NCI-H2171 treated with DMSO at 0.1 percent for 48 hours (cell line): ENCODE data around the gene RNF208.

Experiments used
- DNase-seq: peaks from one replicate; lab custom pipeline; 2025; lab: John Stamatoyannopoulos, UW

RNF208 gene

DNA sequence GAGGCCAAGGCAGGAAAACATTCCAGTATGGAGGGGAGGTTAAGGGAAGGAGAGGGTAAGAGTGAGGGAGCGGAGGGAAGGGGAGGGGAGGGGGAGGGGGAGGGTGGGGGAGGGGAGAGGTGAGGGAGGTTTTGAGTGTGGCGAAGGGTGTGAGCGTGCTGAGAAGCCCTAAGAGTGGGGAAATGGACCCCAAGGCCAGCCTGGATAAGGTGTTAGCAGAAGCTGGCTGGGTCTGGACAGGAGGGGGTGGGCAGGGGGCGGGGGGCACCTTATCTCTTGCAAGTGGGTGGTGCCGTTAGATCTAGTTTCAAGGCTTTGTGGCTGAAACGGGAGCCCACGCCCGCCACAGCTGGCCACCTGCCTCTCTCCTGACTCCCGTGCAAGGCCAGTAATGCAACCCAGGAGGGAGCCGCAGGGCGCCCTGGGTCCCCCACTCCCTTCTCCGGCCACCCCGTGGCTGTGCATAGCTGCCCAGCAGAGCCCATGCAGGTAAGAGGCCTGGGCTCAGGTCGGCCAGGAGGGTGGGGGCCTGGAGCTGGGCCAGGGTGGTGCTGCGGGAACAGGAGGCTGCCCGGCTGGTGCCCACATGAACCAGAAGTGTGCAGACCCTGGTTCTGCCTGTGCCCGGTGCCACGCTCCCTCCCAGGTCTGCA is 5.9 kb upstream of the RNF208 start:
- DNase-seq = no peak

DNA sequence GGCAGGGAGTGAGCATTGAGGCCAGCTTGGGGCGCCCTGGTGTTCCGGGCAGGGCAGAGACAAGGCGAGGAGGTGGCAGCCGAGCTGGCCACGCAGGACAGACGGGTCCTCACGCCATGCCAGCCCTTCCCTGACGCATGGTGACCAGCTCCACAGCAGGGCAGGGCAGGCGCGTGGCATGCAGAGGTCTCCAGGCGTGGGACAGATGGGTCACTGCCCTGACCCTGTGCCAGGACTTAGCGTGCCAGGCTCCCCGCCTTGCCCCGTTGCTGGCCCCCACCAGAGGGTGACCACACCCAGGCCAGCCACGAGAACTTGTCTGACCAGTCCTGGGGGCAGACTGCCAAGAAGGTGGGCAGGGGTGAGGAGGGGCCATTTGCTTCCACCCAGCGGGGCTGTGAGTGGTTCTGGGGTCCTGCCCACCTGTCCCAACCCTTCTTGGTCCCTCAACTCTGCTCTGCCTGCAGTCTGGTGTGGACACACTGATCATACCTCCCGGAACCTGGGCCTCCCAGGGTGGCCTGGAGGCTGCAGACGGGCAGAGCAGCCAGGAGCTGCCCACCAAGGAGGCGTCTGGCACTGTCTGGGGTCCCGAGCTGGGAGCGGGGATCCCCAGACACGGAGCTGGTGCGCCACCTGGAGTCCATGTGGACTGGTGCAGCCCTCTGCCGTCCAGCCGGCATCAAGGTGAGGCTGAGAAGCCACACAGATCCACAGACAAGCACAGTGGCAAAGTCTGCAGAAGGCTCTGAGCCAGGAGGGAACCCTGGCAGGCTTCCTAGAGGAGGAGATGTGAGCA is 5.2 kb upstream of the RNF208 start, which contains the start of gene RNF224:
RNF224 (plus strand) TSS at position 449 of the 799 bp plus-strand sequence. CDS start 834 bp downstream, outside the sequence.
- peak; percentile 83 for DNase-seq

DNA sequence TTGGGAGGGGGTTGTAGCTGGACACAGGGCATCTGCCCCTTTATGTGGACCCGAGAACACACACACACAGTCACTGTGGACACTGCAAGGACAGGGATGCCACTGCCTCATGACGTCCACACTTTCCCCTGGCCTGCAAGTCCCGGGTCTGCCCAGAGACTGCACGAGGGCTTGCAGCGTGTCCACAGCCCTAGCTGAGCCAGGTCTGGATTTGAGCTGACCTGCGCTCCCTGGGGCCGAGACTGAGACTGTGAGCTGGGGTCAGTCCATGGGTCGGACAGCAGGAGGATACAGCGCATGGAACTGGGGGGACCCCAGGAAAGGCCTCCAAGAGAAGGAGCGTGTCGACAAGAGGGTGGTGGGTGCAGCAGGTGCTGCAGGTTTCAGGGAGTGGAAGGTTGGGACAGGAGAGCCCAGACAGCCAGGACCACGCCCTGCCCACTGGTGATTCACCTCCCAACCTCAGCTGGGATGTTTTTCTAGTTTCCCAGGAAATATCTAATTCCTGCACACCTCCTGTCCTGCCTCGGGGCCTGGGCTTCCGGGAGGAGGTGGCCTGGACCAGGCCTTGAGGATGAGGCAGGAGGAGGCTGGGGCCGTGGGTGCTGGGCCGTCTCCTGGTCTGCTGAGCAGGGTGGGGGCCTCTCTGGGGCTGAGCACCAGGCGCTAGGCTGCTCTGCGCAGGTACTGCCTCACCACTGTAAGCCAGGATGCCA is 4.5 kb upstream of the RNF208 start:
- no peak for DNase-seq

DNA sequence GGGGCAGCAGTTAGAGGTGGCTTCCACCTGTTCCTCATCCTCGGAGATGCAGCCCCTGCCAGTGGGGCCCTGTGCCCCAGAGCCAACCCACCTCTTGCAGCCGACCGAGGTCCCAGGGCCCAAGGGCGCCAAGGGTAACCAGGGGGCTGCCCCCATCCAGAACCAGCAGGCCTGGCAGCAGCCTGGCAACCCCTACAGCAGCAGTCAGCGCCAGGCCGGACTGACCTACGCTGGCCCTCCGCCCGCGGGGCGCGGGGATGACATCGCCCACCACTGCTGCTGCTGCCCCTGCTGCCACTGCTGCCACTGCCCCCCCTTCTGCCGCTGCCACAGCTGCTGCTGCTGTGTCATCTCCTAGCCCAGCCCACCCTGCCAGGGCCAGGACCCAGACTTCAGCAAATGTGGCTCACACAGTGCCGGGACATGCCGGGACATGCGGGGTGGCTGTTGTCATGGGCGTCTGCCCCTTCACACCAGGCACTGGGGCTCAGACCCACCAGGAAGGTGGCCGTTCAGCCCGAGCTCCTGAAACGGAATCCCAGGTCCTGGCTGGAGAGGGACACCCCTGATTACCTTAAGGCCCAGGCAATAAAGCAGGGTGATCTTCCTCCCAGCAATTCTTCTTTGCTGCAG is 3.8 kb upstream of the RNF208 start:
- DNase-seq = no peak

DNA sequence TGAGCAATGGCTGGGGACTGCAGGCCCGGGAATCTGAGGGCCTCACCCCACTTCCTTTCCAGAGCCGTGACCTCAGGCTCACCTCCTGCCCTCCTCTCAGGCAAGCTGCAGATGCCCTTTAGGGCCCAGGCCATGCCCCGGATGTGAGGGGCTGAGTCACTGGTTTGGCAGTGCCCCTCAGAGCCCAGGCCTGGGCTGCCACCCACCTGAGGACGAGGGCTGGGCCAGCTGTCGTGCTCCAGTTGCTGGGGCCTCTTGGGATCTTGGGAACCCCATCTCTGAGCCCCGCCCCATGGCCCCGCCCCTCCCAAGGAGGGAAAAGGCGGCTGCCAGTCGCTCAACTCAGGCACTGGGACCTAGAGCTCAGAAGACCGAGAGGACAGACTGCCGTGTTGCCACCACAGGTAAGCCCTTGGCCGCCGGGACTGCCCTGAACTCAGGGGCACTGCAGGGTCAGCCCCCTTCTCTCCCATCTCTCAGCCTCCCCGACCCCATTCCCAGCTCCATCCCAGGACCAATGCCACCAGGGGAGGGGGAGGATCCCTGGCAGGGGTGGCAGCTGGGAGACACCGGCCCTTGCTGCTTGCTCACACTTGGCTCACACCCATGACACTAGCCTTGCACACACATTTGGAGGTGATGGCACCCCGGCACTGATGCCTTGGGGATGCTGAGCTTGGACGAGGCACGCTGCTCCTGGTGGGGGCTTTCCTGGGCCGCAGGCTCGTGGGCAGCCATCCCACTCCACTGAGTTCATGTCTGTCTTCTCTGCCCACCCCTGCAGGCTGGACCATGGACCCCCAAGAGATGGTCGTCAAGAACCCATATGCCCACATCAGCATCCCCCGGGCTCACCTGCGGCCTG is 3.0 kb upstream of the RNF208 start, which contains the start of gene CYSRT1:
CYSRT1 (plus strand) TSS at position 345 of the 865 bp plus-strand sequence; CDS start at position 793, 448 bp downstream.
- DNase-seq = peak; percentile 57

GRCh38 chr9:137223078-137223970 is 1.3 kb upstream of the RNF208 start:
- peak; percentile 99 for DNase-seq

DNA sequence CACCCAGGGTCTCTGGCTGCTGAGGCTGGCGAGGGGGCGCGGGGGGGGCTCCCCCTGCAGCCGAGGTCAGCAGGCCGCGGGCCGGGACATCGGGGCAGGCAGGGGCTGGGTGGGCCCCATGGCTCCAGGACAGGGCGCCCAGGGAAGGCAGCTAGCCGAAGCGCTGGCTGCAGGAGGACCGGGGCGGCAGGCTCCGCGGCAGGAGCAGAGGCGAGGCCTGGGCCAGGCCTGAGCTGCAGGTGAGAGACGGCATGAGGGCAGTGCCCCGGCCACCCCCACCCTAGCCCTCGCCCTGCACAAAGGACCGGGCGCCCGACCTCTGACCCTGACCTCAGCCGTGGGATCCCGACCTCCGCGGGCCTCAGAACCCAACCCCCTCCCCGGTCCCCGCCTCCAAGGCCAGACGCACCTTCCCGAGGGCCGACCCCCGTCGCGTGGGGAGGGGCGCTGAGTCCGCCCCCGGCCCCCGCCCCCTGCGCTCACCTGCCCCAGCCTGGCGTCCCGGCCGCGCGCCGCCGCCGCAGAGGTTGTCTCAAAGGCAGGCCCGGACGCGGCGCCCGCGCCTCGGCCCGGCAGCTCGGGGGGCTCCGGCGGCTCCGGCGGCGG is 431 bp downstream of the RNF208 start:
- DNase-seq = peak; percentile 36

GRCh38 chr9:137221095-137221505 is 940 bp downstream of the RNF208 start:
- DNase-seq = no peak

DNA sequence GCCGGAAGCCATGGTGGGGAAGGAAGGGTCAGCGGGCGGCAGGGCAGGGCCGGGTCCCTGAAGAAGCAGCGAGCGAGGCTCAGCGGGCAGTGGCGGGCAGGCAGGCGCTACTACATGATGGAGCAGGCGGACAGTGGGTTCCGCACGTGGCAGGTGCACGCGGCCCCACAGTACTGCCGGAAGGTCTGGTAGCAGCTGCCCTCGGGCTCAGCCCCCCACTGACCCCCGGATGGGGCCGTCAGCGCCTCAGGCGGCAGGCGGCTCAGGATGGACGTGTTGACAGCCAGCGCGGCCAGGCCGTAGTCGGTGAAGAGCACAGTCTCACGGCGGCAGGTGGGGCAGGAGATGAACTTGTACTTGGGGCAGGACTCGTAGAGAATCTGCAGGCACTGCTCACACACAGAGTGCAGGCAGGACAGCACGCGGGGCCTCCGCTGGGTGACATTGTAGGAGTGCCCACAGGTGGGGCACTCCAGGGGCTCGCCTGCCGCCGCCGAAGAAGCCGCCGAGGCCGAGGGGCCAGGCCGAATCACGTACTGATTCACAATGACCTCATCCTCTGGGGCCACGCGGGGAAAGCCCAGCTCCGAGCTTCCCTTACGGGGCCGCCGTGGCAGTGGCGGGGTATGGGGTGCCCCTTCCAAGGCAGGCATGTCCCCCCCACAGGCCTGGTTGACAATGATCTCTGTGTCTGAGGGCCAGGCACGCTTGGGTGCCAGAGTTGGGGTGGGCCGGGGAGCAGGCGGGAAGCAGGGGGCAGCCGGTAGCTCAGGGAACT is 1.5 kb downstream of the RNF208 start:
- DNase-seq = no peak

DNA sequence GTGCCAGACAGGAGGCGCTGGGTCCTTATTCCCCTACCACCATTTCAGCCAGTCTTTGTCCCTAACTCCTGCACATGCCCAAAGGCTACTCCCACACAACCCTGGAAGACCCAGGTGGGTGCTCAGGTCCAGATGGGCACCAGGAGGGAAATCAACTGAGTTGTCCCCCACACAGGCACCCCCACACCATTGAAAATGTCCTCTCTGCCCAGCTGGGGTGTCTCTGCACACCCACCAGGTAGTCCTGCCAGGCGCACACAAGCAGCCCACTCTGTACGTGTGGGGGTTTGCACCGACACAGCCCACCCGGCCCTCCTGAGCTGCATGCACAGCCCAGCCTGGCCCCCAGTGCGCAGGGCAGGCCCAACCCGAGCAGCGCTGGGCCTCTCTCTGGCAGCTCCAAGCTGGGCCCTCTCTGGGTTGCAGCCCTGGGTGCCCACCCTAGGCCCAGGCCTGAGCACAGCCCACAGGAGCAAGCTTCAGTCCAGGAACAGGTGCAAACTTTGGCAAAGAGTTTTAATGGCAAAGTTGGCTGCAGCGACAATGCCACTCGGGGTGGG is 2.2 kb downstream of the RNF208 start:
- DNase-seq = no peak

DNA sequence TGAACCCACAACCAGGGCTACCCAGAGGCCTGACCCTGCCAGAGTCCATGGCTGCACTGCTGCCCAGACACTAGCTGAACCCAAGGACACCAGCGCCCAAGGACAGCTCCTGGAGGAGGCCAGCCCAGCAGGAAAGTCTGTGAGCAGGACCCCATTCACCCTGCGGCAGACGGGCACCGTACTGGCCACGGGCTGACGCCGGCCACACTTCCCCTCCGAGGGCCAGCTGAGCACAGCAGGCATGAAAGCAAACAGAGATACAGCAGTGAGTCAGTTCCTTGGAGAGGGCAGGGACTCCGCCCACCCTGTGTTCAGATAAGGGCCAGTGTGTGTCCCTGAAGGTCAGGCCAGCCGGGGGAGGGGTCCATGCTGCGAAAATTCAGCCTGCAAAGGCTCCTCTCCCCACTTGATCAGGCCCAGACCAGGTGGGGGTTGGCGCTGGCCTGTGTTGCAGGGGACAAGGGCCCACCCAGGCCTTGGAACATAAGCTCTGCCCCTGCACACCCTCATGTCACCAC is 3.2 kb downstream of the RNF208 start:
- DNase-seq = no peak

DNA sequence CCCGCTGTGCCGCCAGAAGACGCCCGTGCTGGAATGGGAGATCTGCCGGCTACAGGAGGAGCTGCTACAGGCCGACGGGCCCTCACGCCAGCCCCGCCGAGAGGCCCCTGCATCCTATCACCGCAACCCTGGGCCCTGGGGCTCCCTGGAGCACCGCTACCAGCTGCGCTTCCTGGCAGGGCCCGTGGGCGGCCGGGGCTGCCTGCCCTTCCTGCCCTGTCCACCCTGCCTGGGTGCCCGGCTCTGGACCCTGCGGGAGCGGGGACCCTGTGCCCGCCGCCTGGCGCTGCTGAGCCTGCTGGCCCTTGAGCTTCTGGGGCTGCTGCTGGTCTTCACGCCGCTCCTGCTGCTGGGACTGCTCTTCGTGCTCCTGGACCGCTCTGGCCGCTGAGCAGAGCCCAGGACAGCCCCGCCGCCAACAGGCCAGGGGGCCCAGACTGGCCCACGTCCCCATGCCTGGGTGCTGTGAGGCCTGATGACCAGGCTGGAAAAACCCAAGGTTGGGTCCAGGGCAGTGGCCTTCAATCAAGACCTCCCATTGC is 3.8 kb downstream of the RNF208 start:
- no peak for DNase-seq

DNA sequence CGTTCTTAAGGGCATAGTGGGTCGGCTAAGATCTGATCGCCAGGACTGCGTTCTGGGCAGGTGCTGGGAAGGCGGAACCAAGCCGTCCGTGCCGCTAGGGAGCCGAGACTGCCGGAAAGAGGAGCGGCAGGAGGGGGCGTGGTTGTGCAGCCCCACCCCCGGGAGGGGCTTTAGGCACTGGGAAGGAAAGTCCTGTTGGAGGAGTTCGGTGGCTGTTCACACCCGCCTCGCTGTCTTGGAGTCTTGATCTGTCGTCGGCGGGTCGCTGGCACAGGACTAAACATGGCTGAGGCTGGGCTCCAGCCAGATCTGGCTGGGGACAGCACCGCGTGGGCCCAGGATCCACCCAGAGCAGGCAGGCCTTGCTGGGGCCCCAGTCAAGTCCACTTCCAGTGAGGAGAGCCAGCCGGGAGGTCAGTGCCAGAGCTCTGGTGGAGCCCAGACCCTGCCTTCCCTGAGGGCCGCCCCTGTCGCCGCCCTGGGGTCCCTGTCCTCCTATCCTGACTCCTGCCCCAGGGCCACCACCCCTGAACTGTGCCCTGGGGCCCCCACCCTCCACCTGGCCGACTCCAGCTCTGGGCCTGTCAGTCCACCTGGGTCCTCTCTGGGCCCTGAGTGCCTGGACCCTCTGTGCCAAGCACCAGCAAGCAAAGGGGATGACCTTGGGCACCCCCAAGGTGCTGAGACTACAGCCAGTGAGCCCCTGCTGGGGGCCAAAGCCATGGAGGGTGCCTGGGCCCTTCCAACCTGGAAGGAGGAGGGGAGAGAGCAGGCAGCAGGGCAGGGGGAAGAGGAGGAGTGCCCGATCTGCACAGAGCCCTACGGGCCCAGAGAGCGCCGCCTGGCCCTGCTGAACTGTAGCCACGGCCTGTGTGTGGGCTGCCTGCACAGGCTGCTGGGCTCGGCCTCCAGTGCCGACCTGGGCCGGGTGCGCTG is 4.5 kb downstream of the RNF208 start:
- DNase-seq = no peak

- no peak for DNase-seq
These were observed 5.7 kb downstream of the RNF208 start for GRCh38 chr9:137216188-137216965.

GRCh38 chr9:137215196-137215986 is 6.6 kb downstream of the RNF208 start:
- DNase-seq = no peak
